ENCODE data around the gene L3MBTL1.

L3MBTL1 gene

GRCh38 chr20:43590036-43590391, 82.5 kb downstream of the L3MBTL1 start:
- H3K4me3 ChIP-seq (ENCODE audit: low read depth, low read length), result peak overlapping the region; percentile 88
- no peak for TF ChIP-seq CTCF (IDR thresholded peaks at IDR 0.05; ENCODE audit: low read depth, low read length, missing control alignments)
- no peak for DNase-seq (ENCODE audit: low read depth)
- in situ Hi-C loops (cut with HindIII; ENCODE audit: low sequenced_read_pairs), result no loop called here

GRCh38 chr20:43590392-43591303, 83.2 kb downstream of the L3MBTL1 start, which contains the start of gene IFT52:
Gene IFT52 (plus strand): TSS chr20:43590937. CDS start chr20:43594699, 3,762 bp downstream.
- H3K4me3 ChIP-seq (ENCODE audit: low read depth, low read length), result peak within 1 kb of the TSS; percentile 88
- peak; percentile 79 for DNase-seq (ENCODE audit: low read depth)
- TF ChIP-seq CTCF (IDR thresholded peaks at IDR 0.05; ENCODE audit: low read depth, low read length, missing control alignments), result no peak
- in situ Hi-C loops (cut with HindIII; ENCODE audit: low sequenced_read_pairs), result no loop called here

Data from astrocyte of the cerebellum (primary cell).